ENCODE data around the gene TTLL9.

- TF ChIP-seq POLR2AphosphoS5 (IDR thresholded peaks at IDR 0.05) (no peak), POLR2A (IDR thresholded peaks at IDR 0.05) (no peak)
These were observed 4.2 kb upstream of the TTLL9 start for GRCh38 chr20:31866221-31866620.

Data from stomach (tissue), 4 donors.